ENCODE measurements around the gene OTOP3. TPM values are rescaled to one million over a fixed set of nuclear protein-coding genes. Genes with fewer than 3 reads are reported as not detected.
"Not testable (repeated sequence)": the region's sequence is repeated elsewhere in the genome, so short reads cannot be mapped to it uniquely, and the experiment has no call there.

The OTOP3 gene
- total RNA-seq, 1 donor from 2014 or later, result not detected

- peak; percentile 79 for DNase-seq
- intact Hi-C loops (cut with DNase I), result no loop called here
Observed at GRCh38 chr17:74972107-74972972, 36.6 kb downstream of the OTOP3 start, which contains the start of gene HID1. HID1 (minus strand) TSS chr17:74972759; CDS start chr17:74972656, 103 bp downstream.

GRCh38 chr17:74972973-74973328 lies 37.3 kb downstream of the OTOP3 start:
- no peak for DNase-seq
- no peak for ATAC-seq (ENCODE audit: poor library complexity)
- intact Hi-C loops (cut with DNase I), result no loop called here

More at GRCh38 chr17:74972107-74972972, 36.6 kb downstream of the OTOP3 start, which contains the start of gene HID1:
- ATAC-seq (ENCODE audit: poor library complexity), result peak; percentile 86

GRCh38 chr17:74975943-74976342 lies 40.2 kb downstream of the OTOP3 start:
- intact Hi-C loops (cut with DNase I), result no loop called here
- DNase-seq (no peak), ATAC-seq (ENCODE audit: poor library complexity) (no peak)

GRCh38 chr17:74977802-74978201 lies 42.1 kb downstream of the OTOP3 start:
- DNase-seq, result no peak
- intact Hi-C loops (cut with DNase I), result no loop called here
- ATAC-seq (ENCODE audit: poor library complexity), result no peak

- intact Hi-C loops (cut with DNase I), result no loop called here
- no peak for DNase-seq
Observed at GRCh38 chr17:74978240-74978639, 42.5 kb downstream of the OTOP3 start.

GRCh38 chr17:74979408-74980146 lies 43.9 kb downstream of the OTOP3 start:
- intact Hi-C loops (cut with DNase I), result loop anchor here (10.0 kb wide), 1 partner anchor 55 kb away; no protein-coding TSS in a partner anchor
- ATAC-seq (ENCODE audit: poor library complexity) (no peak), DNase-seq (no peak)

More at GRCh38 chr17:74978240-74978639, 42.5 kb downstream of the OTOP3 start:
- ATAC-seq (ENCODE audit: poor library complexity), result no peak

GRCh38 chr17:74981318-74981978 lies 45.8 kb downstream of the OTOP3 start:
- ATAC-seq (ENCODE audit: poor library complexity) (peak; percentile 16), DNase-seq (no peak)
- intact Hi-C loops (cut with DNase I), result loop anchor here (10.0 kb wide), 1 partner anchor 53 kb away; no protein-coding TSS in a partner anchor

- peak; percentile 85 for DNase-seq
- peak; percentile 97 for ATAC-seq (ENCODE audit: poor library complexity)
- intact Hi-C loops (cut with DNase I), result loop anchor here (10.0 kb wide), 1 partner anchor 53 kb away; no protein-coding TSS in a partner anchor
Observed at GRCh38 chr17:74981979-74982662, 46.4 kb downstream of the OTOP3 start.

- not testable (repeated sequence) for DNase-seq
- ATAC-seq (ENCODE audit: poor library complexity), result peak; percentile 1
- intact Hi-C loops (cut with DNase I), result loop anchor here (10.0 kb wide), 1 partner anchor 52 kb away; no protein-coding TSS in a partner anchor
Observed at GRCh38 chr17:74982663-74983313, 47.1 kb downstream of the OTOP3 start.

- DNase-seq (no peak), ATAC-seq (ENCODE audit: poor library complexity) (no peak)
- intact Hi-C loops (cut with DNase I), result loop anchor here (10.0 kb wide), 1 partner anchor 49 kb away; no protein-coding TSS in a partner anchor
Observed at GRCh38 chr17:74986206-74986576, 50.5 kb downstream of the OTOP3 start.

GRCh38 chr17:74987418-74987908 lies 51.8 kb downstream of the OTOP3 start, which contains the start of gene CDR2L:
CDR2L (plus strand) TSS chr17:74987632; CDS start chr17:74988044, 412 bp downstream.
- DNase-seq (peak; percentile 99), ATAC-seq (ENCODE audit: poor library complexity) (peak; percentile 93)
- intact Hi-C loops (cut with DNase I), result loop anchor here (10.0 kb wide), 1 partner anchor 47 kb away; no protein-coding TSS in a partner anchor

- DNase-seq (peak; percentile 90), ATAC-seq (ENCODE audit: poor library complexity) (peak; percentile 78)
- intact Hi-C loops (cut with DNase I), result loop anchor here (10.0 kb wide), 1 partner anchor 47 kb away; no protein-coding TSS in a partner anchor
Observed at GRCh38 chr17:74987909-74988711, 52.4 kb downstream of the OTOP3 start.

- ATAC-seq (ENCODE audit: poor library complexity), result no peak
- intact Hi-C loops (cut with DNase I), result no loop called here
Observed at GRCh38 chr17:74990581-74991105, 54.9 kb downstream of the OTOP3 start.

GRCh38 chr17:74992223-74992622 lies 56.5 kb downstream of the OTOP3 start:
- DNase-seq (no peak), ATAC-seq (ENCODE audit: poor library complexity) (no peak)
- intact Hi-C loops (cut with DNase I), result no loop called here

More at GRCh38 chr17:74990581-74991105, 54.9 kb downstream of the OTOP3 start:
- no peak for DNase-seq

GRCh38 chr17:74994440-74994839 lies 58.7 kb downstream of the OTOP3 start:
- intact Hi-C loops (cut with DNase I), result no loop called here
- no peak for ATAC-seq (ENCODE audit: poor library complexity)

GRCh38 chr17:74995847-74996246 lies 60.1 kb downstream of the OTOP3 start:
- no peak for ATAC-seq (ENCODE audit: poor library complexity)
- intact Hi-C loops (cut with DNase I), result no loop called here
- DNase-seq, result no peak

More at GRCh38 chr17:74994440-74994839, 58.7 kb downstream of the OTOP3 start:
- no peak for DNase-seq

Measured in Right ventricle myocardium superior (tissue), 1 donor.